SK-N-SH treated with all-trans-retinoic acid at 6 μM for 48 hours (cell line): Measurements from ENCODE around the gene ASF1B.

Experiments
- ATAC-seq: fragments of 200-7000 bp; cut with Tn5 transposase; 3 replicates; pipeline ENCODE4 v1.9.1; 2020; ENCODE audit warnings: mild to moderate bottlenecking, moderate library complexity
- ARNTL ChIP-seq: fragments of 450-650 bp; formaldehyde crosslinking; IDR thresholded peaks from 2 replicates; pipeline ENCODE4 v1.5.0; 2020; ENCODE audit warnings: low read depth, mild to moderate bottlenecking, moderate library complexity, borderline replicate concordance
- BACH2 ChIP-seq: fragments of 250-450 bp; sonication (Bioruptor Pico); IDR thresholded peaks from 2 replicates; pipeline ENCODE4 v1.9.0; 2021; ENCODE audit warnings: mild to moderate bottlenecking, borderline replicate concordance
- CSDC2 ChIP-seq: fragments of 250-450 bp; sonication (Bioruptor Pico); IDR thresholded peaks from 2 replicates; pipeline ENCODE4 v1.5.0; 2020; ENCODE audit warnings: mild to moderate bottlenecking, moderate library complexity
- ESRRG ChIP-seq: fragments of 250-450 bp; sonication (Bioruptor Pico); IDR thresholded peaks from 2 replicates; pipeline ENCODE4 v1.6.1; 2021; ENCODE audit warnings: mild to moderate bottlenecking
- GLIS3 ChIP-seq: fragments of 250-450 bp; sonication (Bioruptor Pico); IDR thresholded peaks from 2 replicates; pipeline ENCODE4 v1.5.0; 2020; ENCODE audit warnings: mild to moderate bottlenecking, moderate library complexity
- ISL1 ChIP-seq: fragments of 250-450 bp; sonication (Bioruptor Pico); IDR thresholded peaks from 2 replicates; pipeline ENCODE4 v2.1.2; 2022; ENCODE audit warnings: mild to moderate bottlenecking, moderate library complexity
- OSR1 ChIP-seq: fragments of 250-450 bp; sonication (Bioruptor Pico); IDR thresholded peaks from 2 replicates; pipeline ENCODE4 v1.8.0; 2022; ENCODE audit warnings: moderate library complexity, mild to moderate bottlenecking, inconsistent platforms
- PPARA ChIP-seq: fragments of 250-450 bp; sonication (Bioruptor Pico); IDR thresholded peaks from 2 replicates; pipeline ENCODE4 v1.5.0; 2020; ENCODE audit warnings: mild to moderate bottlenecking, borderline replicate concordance
- SNAI2 ChIP-seq: fragments of 250-450 bp; sonication (Bioruptor Pico); IDR thresholded peaks from 2 replicates; pipeline ENCODE4 v1.5.0; 2020; ENCODE audit warnings: mild to moderate bottlenecking, moderate library complexity
- TCF4 ChIP-seq: fragments of 250-450 bp; sonication (Bioruptor Pico); IDR thresholded peaks from 2 replicates; pipeline ENCODE4 v1.8.0; 2021; ENCODE audit warnings: mild to moderate bottlenecking, moderate library complexity, borderline replicate concordance
- TOX ChIP-seq: fragments of 250-450 bp; sonication (Bioruptor Pico); IDR thresholded peaks from 2 replicates; pipeline ENCODE4 v1.8.0; 2021; ENCODE audit warnings: mild to moderate bottlenecking, moderate library complexity, borderline replicate concordance
- ZC3H10 ChIP-seq: fragments of 250-450 bp; sonication (Bioruptor Pico); IDR thresholded peaks from 2 replicates; pipeline ENCODE4 v1.5.1; 2021; ENCODE audit warnings: mild to moderate bottlenecking, moderate library complexity
- ZFP3 ChIP-seq: fragments of 250-450 bp; sonication (Bioruptor Pico); IDR thresholded peaks from 2 replicates; pipeline ENCODE4 v1.5.0; 2020; ENCODE audit warnings: mild to moderate bottlenecking, moderate library complexity
- ZFP30 ChIP-seq: fragments of 450-650 bp; formaldehyde crosslinking; IDR thresholded peaks from 2 replicates; pipeline ENCODE4 v1.5.0; 2022; ENCODE audit warnings: mild to moderate bottlenecking, moderate library complexity
- ZNF565 ChIP-seq: fragments of 450-650 bp; formaldehyde crosslinking; conservative IDR thresholded peaks from 2 replicates; pipeline ENCODE4 v1.5.0; 2020; ENCODE audit warnings: low read depth, mild to moderate bottlenecking, moderate library complexity
- ZNF70 ChIP-seq: fragments of 450-650 bp; formaldehyde crosslinking; IDR thresholded peaks from 2 replicates; pipeline ENCODE4 v1.5.0; 2020; ENCODE audit warnings: mild to moderate bottlenecking, moderate library complexity
- ZNF8 ChIP-seq: fragments of 450-650 bp; formaldehyde crosslinking; IDR thresholded peaks from 2 replicates; pipeline ENCODE4 v1.5.0; 2020; ENCODE audit warnings: mild to moderate bottlenecking, moderate library complexity
- TF ChIP-seq, protein P1 (sequence below): fragments of 250-450 bp; sonication (Bioruptor Pico); IDR thresholded peaks from 2 replicates; pipeline ENCODE4 v1.5.1; 2020; ENCODE audit warnings: low read depth, mild to moderate bottlenecking, moderate library complexity
- TF ChIP-seq, protein P2 (sequence below): fragments of 250-450 bp; sonication (Bioruptor Pico); IDR thresholded peaks from 2 replicates; pipeline ENCODE4 v1.8.0; 2021; ENCODE audit warnings: low read depth, mild to moderate bottlenecking, moderate library complexity, borderline replicate concordance
- TF ChIP-seq, protein P3 (sequence below): fragments of 250-450 bp; sonication (Bioruptor Pico); IDR thresholded peaks from 2 replicates; pipeline ENCODE4 v1.5.1; 2021; ENCODE audit warnings: mild to moderate bottlenecking, moderate library complexity
- TF ChIP-seq, protein P4 (sequence below): fragments of 250-450 bp; sonication (Bioruptor Pico); IDR thresholded peaks from 2 replicates; pipeline ENCODE4 v1.8.0; 2020; ENCODE audit warnings: mild to moderate bottlenecking, moderate library complexity, borderline replicate concordance

Gene ASF1B

DNA sequence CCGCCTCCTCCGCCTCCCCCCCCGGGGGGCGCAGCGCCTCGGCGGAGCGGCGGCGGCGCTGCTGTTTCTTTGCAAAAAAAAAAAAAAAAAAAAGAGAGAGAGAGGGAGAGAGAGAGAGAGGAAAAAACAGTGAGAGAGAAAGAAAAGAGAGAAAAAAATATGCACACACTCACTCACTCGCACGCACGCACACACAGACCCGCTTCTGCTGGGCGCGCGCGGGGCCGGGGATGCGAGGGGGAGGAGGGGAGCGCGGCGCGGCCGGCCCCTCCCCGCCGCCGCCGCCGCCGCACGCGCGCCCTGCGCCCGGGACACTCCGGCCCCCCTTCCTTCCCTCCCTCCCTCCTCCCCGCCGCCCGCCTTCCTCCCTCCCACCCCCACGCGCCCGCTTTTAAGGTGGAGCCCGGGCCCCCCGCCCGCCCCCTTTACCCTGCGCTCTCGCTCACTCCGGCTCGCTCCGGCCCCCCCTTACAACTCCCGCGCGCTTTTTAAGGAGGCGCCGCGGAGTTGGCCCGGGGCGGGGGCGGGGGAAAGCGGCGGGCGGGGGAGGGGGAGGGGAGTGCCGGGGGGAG lies 45.8 kb downstream of the ASF1B start, which contains the start of gene SAMD1:
SAMD1 (minus strand) TSS at position 243 of the 572 bp plus-strand sequence.
- TF ChIP-seq OSR1 (CRISPR knock-in tag) (no peak), TOX (CRISPR knock-in tag) (no peak), TCF4 (CRISPR knock-in tag) (no peak), ARNTL (CRISPR knock-in tag) (no peak)
- TF ChIP-seq, protein P1, sequence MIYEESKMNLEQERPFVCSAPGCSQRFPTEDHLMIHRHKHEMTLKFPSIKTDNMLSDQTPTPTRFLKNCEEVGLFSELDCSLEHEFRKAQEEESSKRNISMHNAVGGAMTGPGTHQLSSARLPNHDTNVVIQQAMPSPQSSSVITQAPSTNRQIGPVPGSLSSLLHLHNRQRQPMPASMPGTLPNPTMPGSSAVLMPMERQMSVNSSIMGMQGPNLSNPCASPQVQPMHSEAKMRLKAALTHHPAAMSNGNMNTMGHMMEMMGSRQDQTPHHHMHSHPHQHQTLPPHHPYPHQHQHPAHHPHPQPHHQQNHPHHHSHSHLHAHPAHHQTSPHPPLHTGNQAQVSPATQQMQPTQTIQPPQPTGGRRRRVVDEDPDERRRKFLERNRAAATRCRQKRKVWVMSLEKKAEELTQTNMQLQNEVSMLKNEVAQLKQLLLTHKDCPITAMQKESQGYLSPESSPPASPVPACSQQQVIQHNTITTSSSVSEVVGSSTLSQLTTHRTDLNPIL, result no peak
- ATAC-seq, result peak; percentile 23

DNA sequence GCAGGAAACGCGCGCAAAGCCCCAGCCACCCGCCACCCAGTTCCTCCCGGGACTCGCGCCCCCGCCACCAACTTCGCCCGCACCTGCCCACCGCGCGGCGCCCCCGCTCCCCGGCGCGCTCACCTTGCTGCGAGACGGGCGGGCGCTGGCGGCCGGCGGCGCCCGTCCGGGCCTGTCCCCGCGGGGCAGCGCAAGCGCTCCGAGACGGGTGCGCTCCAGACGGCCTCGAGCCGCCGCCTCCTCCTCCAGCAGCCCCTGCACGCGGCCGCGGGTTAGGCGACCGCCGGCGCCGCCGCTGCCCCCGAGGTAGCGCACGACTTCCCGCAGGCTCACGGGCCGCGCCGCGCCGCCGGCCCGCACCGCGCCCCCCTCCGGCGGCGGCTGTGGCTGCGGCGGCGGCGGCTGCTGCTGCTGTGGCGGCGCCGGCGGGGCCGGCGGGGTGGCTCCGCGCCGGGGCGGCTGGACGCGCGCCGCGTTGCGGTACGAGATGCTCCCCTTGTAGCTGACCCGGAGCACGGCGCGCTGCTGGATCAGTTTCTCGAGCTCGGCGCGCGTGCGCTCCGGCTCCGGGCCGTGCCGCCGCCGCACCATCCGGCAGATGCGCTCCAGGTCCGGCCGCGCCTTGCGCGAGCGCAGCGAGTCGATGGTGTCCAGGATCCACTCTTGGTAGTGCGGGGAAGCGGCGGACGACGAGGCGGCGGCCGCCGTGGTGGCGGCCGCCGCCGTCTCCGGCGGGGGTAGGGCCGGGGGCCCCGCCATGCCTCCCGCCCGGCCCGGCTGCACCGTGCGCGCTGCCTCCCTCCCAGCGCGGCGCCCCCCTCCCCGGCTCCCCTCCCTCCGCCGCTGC lies 46.5 kb downstream of the ASF1B start:
- ATAC-seq, result peak; percentile 54
- TF ChIP-seq, protein P2, sequence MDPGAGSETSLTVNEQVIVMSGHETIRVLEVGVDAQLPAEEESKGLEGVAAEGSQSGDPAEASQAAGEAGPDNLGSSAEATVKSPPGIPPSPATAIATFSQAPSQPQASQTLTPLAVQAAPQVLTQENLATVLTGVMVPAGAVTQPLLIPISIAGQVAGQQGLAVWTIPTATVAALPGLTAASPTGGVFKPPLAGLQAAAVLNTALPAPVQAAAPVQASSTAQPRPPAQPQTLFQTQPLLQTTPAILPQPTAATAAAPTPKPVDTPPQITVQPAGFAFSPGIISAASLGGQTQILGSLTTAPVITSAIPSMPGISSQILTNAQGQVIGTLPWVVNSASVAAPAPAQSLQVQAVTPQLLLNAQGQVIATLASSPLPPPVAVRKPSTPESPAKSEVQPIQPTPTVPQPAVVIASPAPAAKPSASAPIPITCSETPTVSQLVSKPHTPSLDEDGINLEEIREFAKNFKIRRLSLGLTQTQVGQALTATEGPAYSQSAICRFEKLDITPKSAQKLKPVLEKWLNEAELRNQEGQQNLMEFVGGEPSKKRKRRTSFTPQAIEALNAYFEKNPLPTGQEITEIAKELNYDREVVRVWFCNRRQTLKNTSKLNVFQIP (CRISPR knock-in tag), result no peak
- TF ChIP-seq ESRRG (no peak), ISL1 (no peak), ZNF8 (CRISPR knock-in tag) (no peak), SNAI2 (no peak), ZC3H10 (no peak), GLIS3 (no peak), PPARA (CRISPR knock-in tag) (no peak), TOX (CRISPR knock-in tag) (no peak), ZFP30 (CRISPR knock-in tag) (no peak)
- TF ChIP-seq, all 23 proteins: peak for 0

- no peak for ATAC-seq
- TF ChIP-seq ZFP30 (CRISPR knock-in tag) (no peak), ISL1 (no peak), ZNF70 (no peak), GLIS3 (no peak), ZNF565 (CRISPR knock-in tag) (no peak), OSR1 (CRISPR knock-in tag) (no peak), CSDC2 (CRISPR knock-in tag) (no peak), SNAI2 (no peak), ESRRG (no peak), TCF4 (CRISPR knock-in tag) (no peak), PPARA (CRISPR knock-in tag) (no peak), ZFP3 (CRISPR knock-in tag) (no peak), ZNF8 (CRISPR knock-in tag) (no peak)
- TF ChIP-seq, protein P3, sequence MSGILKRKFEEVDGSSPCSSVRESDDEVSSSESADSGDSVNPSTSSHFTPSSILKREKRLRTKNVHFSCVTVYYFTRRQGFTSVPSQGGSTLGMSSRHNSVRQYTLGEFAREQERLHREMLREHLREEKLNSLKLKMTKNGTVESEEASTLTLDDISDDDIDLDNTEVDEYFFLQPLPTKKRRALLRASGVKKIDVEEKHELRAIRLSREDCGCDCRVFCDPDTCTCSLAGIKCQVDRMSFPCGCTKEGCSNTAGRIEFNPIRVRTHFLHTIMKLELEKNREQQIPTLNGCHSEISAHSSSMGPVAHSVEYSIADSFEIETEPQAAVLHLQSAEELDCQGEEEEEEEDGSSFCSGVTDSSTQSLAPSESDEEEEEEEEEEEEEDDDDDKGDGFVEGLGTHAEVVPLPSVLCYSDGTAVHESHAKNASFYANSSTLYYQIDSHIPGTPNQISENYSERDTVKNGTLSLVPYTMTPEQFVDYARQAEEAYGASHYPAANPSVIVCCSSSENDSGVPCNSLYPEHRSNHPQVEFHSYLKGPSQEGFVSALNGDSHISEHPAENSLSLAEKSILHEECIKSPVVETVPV (CRISPR knock-in tag), result no peak
- TF ChIP-seq, protein P4, sequence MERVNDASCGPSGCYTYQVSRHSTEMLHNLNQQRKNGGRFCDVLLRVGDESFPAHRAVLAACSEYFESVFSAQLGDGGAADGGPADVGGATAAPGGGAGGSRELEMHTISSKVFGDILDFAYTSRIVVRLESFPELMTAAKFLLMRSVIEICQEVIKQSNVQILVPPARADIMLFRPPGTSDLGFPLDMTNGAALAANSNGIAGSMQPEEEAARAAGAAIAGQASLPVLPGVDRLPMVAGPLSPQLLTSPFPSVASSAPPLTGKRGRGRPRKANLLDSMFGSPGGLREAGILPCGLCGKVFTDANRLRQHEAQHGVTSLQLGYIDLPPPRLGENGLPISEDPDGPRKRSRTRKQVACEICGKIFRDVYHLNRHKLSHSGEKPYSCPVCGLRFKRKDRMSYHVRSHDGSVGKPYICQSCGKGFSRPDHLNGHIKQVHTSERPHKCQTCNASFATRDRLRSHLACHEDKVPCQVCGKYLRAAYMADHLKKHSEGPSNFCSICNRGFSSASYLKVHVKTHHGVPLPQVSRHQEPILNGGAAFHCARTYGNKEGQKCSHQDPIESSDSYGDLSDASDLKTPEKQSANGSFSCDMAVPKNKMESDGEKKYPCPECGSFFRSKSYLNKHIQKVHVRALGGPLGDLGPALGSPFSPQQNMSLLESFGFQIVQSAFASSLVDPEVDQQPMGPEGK (CRISPR knock-in tag), result no peak
Observed at GRCh38 chr19:14089412-14089661, 47.1 kb downstream of the ASF1B start.

GRCh38 chr19:14088634-14089411 lies 47.6 kb downstream of the ASF1B start:
- no peak for ATAC-seq
- TF ChIP-seq ISL1, result no peak
- no peak for TF ChIP-seq ARNTL (CRISPR knock-in tag)
- TF ChIP-seq ZNF565 (CRISPR knock-in tag), result no peak
- no peak for TF ChIP-seq PPARA (CRISPR knock-in tag)
- TF ChIP-seq ZFP3 (CRISPR knock-in tag), result no peak
- TF ChIP-seq, protein P1, result no peak
- TF ChIP-seq ZC3H10, result no peak
- TF ChIP-seq CSDC2 (CRISPR knock-in tag), result no peak
- no peak for TF ChIP-seq TCF4 (CRISPR knock-in tag)
- TF ChIP-seq, protein P3 (CRISPR knock-in tag), result no peak
- TF ChIP-seq, protein P4 (CRISPR knock-in tag), result no peak
- no peak for TF ChIP-seq ZNF8 (CRISPR knock-in tag)
- no peak for TF ChIP-seq BACH2 (CRISPR knock-in tag)
- no peak for TF ChIP-seq SNAI2
- TF ChIP-seq, all 23 proteins: peak for 0
